ENCODE data around the gene OR5H15. TPM values are rescaled to one million over a fixed set of nuclear protein-coding genes. Genes with fewer than 3 reads are reported as not detected.

Gene OR5H15
- total RNA-seq, 1 experiment from 2014 or later = not detected

- intact Hi-C loops (cut with micrococcal nuclease) = no loop called here
Measured at GRCh38 chr3:98136631-98137030, 29.9 kb upstream of the OR5H15 start.

More at GRCh38 chr3:98136631-98137030, 29.9 kb upstream of the OR5H15 start:
- Histone ChIP-seq H3K9me2 (ENCODE audit: insufficient read depth) (no peaks in the 10 kb centered on the region), H3K4me2 (ENCODE audit: low read length) (no peak overlapping the region), H4K20me1 (ENCODE audit: insufficient read depth) (no peaks in the 10 kb centered on the region), H3K4me3 (replicated peaks in 1 of 2; ENCODE audit: low read depth in 1 of 2, low read length in 2 of 2) (no peak overlapping the region), H3K27me3 (ENCODE audit: insufficient read depth, low read length) (no peaks in the 10 kb centered on the region; the same call in 1 of the 2 replicates), H3K79me2 (ENCODE audit: insufficient read depth, low read length) (no peaks in the 10 kb centered on the region), H3K36me3 (ENCODE audit: control insufficient read depth in 1 of 2, insufficient read depth in 2 of 2, low read length in 2 of 2) (no peaks in the 10 kb centered on the region), H3K27ac (ENCODE audit: low read depth, low read length) (no peak overlapping the region), H3K9ac (ENCODE audit: low read length) (no peak overlapping the region), H2AFZ (ENCODE audit: low read depth, low read length, poor library complexity, severe bottlenecking) (no peak overlapping the region), H3K9me3 (ENCODE audit: control insufficient read depth in 1 of 2, insufficient read depth in 1 of 2, low read depth in 1 of 2, low read length in 2 of 2) (no peaks in the 10 kb centered on the region), H3K4me1 (ENCODE audit: control insufficient read depth in 1 of 2, insufficient read depth in 2 of 2, low read length in 2 of 2) (no peaks in the 10 kb centered on the region)
- ChIA-PET CTCF (no interaction called here), POLR2A (no interaction called here), RAD21 (ENCODE audit: low non-redundant PET in 1 of 2, low total read pairs in 2 of 2, uncharacterized antibody in 2 of 2, unreplicated experiment in 2 of 2) (no interaction called here)
- TF ChIP-seq CEBPB (IDR thresholded peaks at IDR 0.05; ENCODE audit: low read depth) = no peak
- TF ChIP-seq SP1 (IDR thresholded peaks at IDR 0.05; ENCODE audit: low read depth) = no peak
- no peak for TF ChIP-seq ELF1 (IDR thresholded peaks at IDR 0.05; ENCODE audit: borderline replicate concordance, low read depth)
- no peak for TF ChIP-seq ZFX (IDR thresholded peaks at IDR 0.05)
- TF ChIP-seq, protein P1, sequence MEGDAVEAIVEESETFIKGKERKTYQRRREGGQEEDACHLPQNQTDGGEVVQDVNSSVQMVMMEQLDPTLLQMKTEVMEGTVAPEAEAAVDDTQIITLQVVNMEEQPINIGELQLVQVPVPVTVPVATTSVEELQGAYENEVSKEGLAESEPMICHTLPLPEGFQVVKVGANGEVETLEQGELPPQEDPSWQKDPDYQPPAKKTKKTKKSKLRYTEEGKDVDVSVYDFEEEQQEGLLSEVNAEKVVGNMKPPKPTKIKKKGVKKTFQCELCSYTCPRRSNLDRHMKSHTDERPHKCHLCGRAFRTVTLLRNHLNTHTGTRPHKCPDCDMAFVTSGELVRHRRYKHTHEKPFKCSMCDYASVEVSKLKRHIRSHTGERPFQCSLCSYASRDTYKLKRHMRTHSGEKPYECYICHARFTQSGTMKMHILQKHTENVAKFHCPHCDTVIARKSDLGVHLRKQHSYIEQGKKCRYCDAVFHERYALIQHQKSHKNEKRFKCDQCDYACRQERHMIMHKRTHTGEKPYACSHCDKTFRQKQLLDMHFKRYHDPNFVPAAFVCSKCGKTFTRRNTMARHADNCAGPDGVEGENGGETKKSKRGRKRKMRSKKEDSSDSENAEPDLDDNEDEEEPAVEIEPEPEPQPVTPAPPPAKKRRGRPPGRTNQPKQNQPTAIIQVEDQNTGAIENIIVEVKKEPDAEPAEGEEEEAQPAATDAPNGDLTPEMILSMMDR (IDR thresholded peaks at IDR 0.05 in 2 of 3, conservative IDR thresholded peaks at IDR 0.05 in 1 of 3; ENCODE audit: borderline replicate concordance in 1 of 3, insufficient read depth in 1 of 3, low read depth in 2 of 3, low read length in 2 of 3) = no peak
- TF ChIP-seq FOSL1 (IDR thresholded peaks at IDR 0.05; ENCODE audit: low read depth) = no peak
- no peak for TF ChIP-seq REST (IDR thresholded peaks at IDR 0.05; ENCODE audit: low read depth)
- TF ChIP-seq POLR2AphosphoS5 (IDR thresholded peaks at IDR 0.05; ENCODE audit: low read depth, low read length) = no peak
- TF ChIP-seq MAX (IDR thresholded peaks at IDR 0.05) = no peak
- TF ChIP-seq YY1 (IDR thresholded peaks at IDR 0.05; ENCODE audit: extremely low read depth, insufficient replicate concordance, low read depth, low read length) = no peak
- no peak for TF ChIP-seq RAD21 (IDR thresholded peaks at IDR 0.05; ENCODE audit: low read depth)
- no peak for TF ChIP-seq POLR2A (IDR thresholded peaks at IDR 0.05; ENCODE audit: borderline replicate concordance, extremely low read depth, insufficient read depth, insufficient read length)
- no peak for TF ChIP-seq TCF7L2 (IDR thresholded peaks at IDR 0.05; ENCODE audit: borderline replicate concordance, extremely low read depth, insufficient read depth, insufficient read length)
- TF ChIP-seq CBX3 (IDR thresholded peaks at IDR 0.05; ENCODE audit: low read depth) = no peak
- no peak for TF ChIP-seq JUND (IDR thresholded peaks at IDR 0.05)
- TF ChIP-seq, protein P2, sequence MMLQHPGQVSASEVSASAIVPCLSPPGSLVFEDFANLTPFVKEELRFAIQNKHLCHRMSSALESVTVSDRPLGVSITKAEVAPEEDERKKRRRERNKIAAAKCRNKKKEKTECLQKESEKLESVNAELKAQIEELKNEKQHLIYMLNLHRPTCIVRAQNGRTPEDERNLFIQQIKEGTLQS (IDR thresholded peaks at IDR 0.05) = no peak
- TF ChIP-seq EZH2phosphoT487 (IDR thresholded peaks at IDR 0.05; ENCODE audit: borderline replicate concordance) = no peak
- no peak for TF ChIP-seq ZNF274 (IDR thresholded peaks at IDR 0.05; ENCODE audit: low read depth, low read length)
- TF ChIP-seq EGR1 (IDR thresholded peaks at IDR 0.05; ENCODE audit: low read depth) = no peak
- DNase-seq (ENCODE audit: low read depth, low spot score) (no peak), ATAC-seq (no peak)
- no TSS peak for BruUV-seq (replicated peaks)

Data from HCT116 (cell line).